Measurements from ENCODE around the gene MYLK4.

The MYLK4 gene

GRCh38 chr6:2784930-2785329 is 34.2 kb upstream of the MYLK4 start:
- TF ChIP-seq CTCF (conservative IDR thresholded peaks at IDR 0.05; ENCODE audit: low read length) = no peak
- DNase-seq (ENCODE audit: low read depth) = no peak

GRCh38 chr6:2784061-2784460 is 33.3 kb upstream of the MYLK4 start:
- DNase-seq (ENCODE audit: low read depth) = no peak
- no peak for TF ChIP-seq CTCF (conservative IDR thresholded peaks at IDR 0.05; ENCODE audit: low read length)
- no peak overlapping the region for H3K4me3 ChIP-seq (ENCODE audit: low read length)

More at GRCh38 chr6:2784930-2785329, 34.2 kb upstream of the MYLK4 start:
- no peak overlapping the region for H3K4me3 ChIP-seq (ENCODE audit: low read length)

GRCh38 chr6:2783188-2783963 is 32.7 kb upstream of the MYLK4 start:
- no peak overlapping the region for H3K4me3 ChIP-seq (ENCODE audit: low read length)
- DNase-seq (ENCODE audit: low read depth) = no peak

GRCh38 chr6:2782825-2783187 is 32.1 kb upstream of the MYLK4 start:
- no peak for DNase-seq (ENCODE audit: low read depth)
- H3K4me3 ChIP-seq (ENCODE audit: low read length) = no peak overlapping the region
- TF ChIP-seq CTCF (conservative IDR thresholded peaks at IDR 0.05; ENCODE audit: low read length) = no peak

More at GRCh38 chr6:2783188-2783963, 32.7 kb upstream of the MYLK4 start:
- no peak for TF ChIP-seq CTCF (conservative IDR thresholded peaks at IDR 0.05; ENCODE audit: low read length)

GRCh38 chr6:2782356-2782708 is 31.6 kb upstream of the MYLK4 start:
- H3K4me3 ChIP-seq (ENCODE audit: low read length) = no peak overlapping the region
- TF ChIP-seq CTCF (conservative IDR thresholded peaks at IDR 0.05; ENCODE audit: low read length) = no peak
- DNase-seq (ENCODE audit: low read depth) = no peak

- H3K4me3 ChIP-seq (ENCODE audit: low read length) = no peak overlapping the region
- DNase-seq (ENCODE audit: low read depth) = no peak
- TF ChIP-seq CTCF (conservative IDR thresholded peaks at IDR 0.05; ENCODE audit: low read length) = no peak
These were observed 31.1 kb upstream of the MYLK4 start for GRCh38 chr6:2781685-2782355.

Data from AG10803 (cell line).